Osteocyte (in vitro differentiated cells): Measurements from ENCODE around the gene ATAD2B. TPM values are rescaled to one million over a fixed set of nuclear protein-coding genes. Genes with fewer than 3 reads are reported as not detected.
A peak's percentile ranks its signal among the peaks of the same experiment; 100 is the strongest.

Source experiments
- DNase-seq: peaks from one replicate; pipeline ENCODE4 v3.0.0; 2021; ENCODE audit warnings: mixed read lengths; ENCODE audit not compliant: unreplicated experiment; ENCODE audit errors: extremely low spot score
- H3K27ac Mint-ChIP-seq: one replicate; pipeline ENCODE4 v1.8.0; 2021; ENCODE audit warnings: mild to moderate bottlenecking, mixed read lengths; ENCODE audit not compliant: unreplicated experiment
- H3K27me3 Mint-ChIP-seq: one replicate; pipeline ENCODE4 v1.8.0; 2021; ENCODE audit warnings: mixed read lengths; ENCODE audit not compliant: unreplicated experiment
- H3K36me3 Mint-ChIP-seq: one replicate; pipeline ENCODE4 v1.8.0; 2021; ENCODE audit warnings: mixed read lengths; ENCODE audit not compliant: unreplicated experiment
- H3K4me1 Mint-ChIP-seq: one replicate; pipeline ENCODE4 v1.8.0; 2021; ENCODE audit warnings: mixed read lengths; ENCODE audit not compliant: unreplicated experiment
- H3K4me3 Mint-ChIP-seq: one replicate; pipeline ENCODE4 v1.8.0; 2021; ENCODE audit warnings: mild to moderate bottlenecking, moderate library complexity, mixed read lengths; ENCODE audit not compliant: unreplicated experiment
- H3K9me3 Mint-ChIP-seq: one replicate; pipeline ENCODE4 v1.8.0; 2021; ENCODE audit warnings: mixed read lengths; ENCODE audit not compliant: unreplicated experiment
- CTCF ChIP-seq: fragments of 200-600 bp; sonication (generic); IDR thresholded peaks from 2 replicates; pipeline ENCODE4 v1.5.0; 2021; ENCODE audit warnings: antibody characterized with exemption, mild to moderate bottlenecking, moderate library complexity
- total RNA-seq: library from RNA; stranded (reverse); gene quantifications from 2 replicates; pipeline ENCODE4 v1.2.1, GENCODE V29; 2021

The ATAD2B gene
- total RNA-seq, 1 donor from 2014 or later: 27.3 TPM

- Mint-ChIP-seq H3K36me3 (peaks cover 34% of the 10 kb centered on the region), H3K27ac (peak overlapping the region; percentile 69), H3K27me3 (no peaks in the 10 kb centered on the region), H3K4me1 (peaks cover 11% of the 10 kb centered on the region), H3K9me3 (no peaks in the 10 kb centered on the region), H3K4me3 (no peak overlapping the region)
- TF ChIP-seq CTCF: no peak
- DNase-seq: no peak
Observed at GRCh38 chr2:23777826-23778225, 149.1 kb downstream of the ATAD2B start.

GRCh38 chr2:23776021-23776420, 150.9 kb downstream of the ATAD2B start:
- no peak overlapping the region for H3K27ac Mint-ChIP-seq
- no peak for DNase-seq
- TF ChIP-seq CTCF: no peak
- no peaks in the 10 kb centered on the region for H3K27me3 Mint-ChIP-seq
- peaks cover 11% of the 10 kb centered on the region for H3K4me1 Mint-ChIP-seq
- H3K4me3 Mint-ChIP-seq: no peak overlapping the region
- peaks cover 38% of the 10 kb centered on the region for H3K36me3 Mint-ChIP-seq
- peaks cover 2% of the 10 kb centered on the region for H3K9me3 Mint-ChIP-seq

- no peak for DNase-seq
- no peak overlapping the region for H3K4me3 Mint-ChIP-seq
Observed at GRCh38 chr2:23772684-23773083, 154.2 kb downstream of the ATAD2B start.

GRCh38 chr2:23772056-23772455, 154.9 kb downstream of the ATAD2B start:
- H3K9me3 Mint-ChIP-seq: peaks cover 7% of the 10 kb centered on the region
- no peak for DNase-seq
- no peak overlapping the region for H3K4me3 Mint-ChIP-seq
- H3K36me3 Mint-ChIP-seq: peaks cover 54% of the 10 kb centered on the region
- no peak for TF ChIP-seq CTCF
- H3K4me1 Mint-ChIP-seq: no peaks in the 10 kb centered on the region
- H3K27ac Mint-ChIP-seq: no peak overlapping the region
- H3K27me3 Mint-ChIP-seq: no peaks in the 10 kb centered on the region

More at GRCh38 chr2:23772684-23773083, 154.2 kb downstream of the ATAD2B start:
- Mint-ChIP-seq H3K9me3 (peaks cover 7% of the 10 kb centered on the region), H3K27me3 (no peaks in the 10 kb centered on the region), H3K27ac (no peak overlapping the region), H3K36me3 (peaks cover 55% of the 10 kb centered on the region), H3K4me1 (peaks cover 4% of the 10 kb centered on the region)
- no peak for TF ChIP-seq CTCF

GRCh38 chr2:23769364-23769763, 157.6 kb downstream of the ATAD2B start:
- H3K27ac Mint-ChIP-seq: no peak overlapping the region
- DNase-seq: no peak

More at GRCh38 chr2:23769364-23769763, 157.6 kb downstream of the ATAD2B start:
- H3K4me3 Mint-ChIP-seq: no peak overlapping the region
- no peaks in the 10 kb centered on the region for H3K27me3 Mint-ChIP-seq
- no peaks in the 10 kb centered on the region for H3K4me1 Mint-ChIP-seq
- H3K9me3 Mint-ChIP-seq: peaks cover 7% of the 10 kb centered on the region
- TF ChIP-seq CTCF: no peak
- peaks cover 46% of the 10 kb centered on the region for H3K36me3 Mint-ChIP-seq
